Fibroblast of lung (primary cell): Measurements from ENCODE around the gene HTRA2.

ENCODE experiments used
- EZH2 ChIP-seq: IDR thresholded peaks from 2 replicates; pipeline ENCODE4 v1.5.1; 2012; ENCODE audit warnings: low read length, control low read depth, mild to moderate bottlenecking; ENCODE audit errors: missing control alignments
- TF ChIP-seq, protein P1 (sequence below), 2 donors: IDR thresholded peaks in 1 of 2; conservative IDR thresholded peaks in 1 of 2; 1 replicate in 1 of 2; 2 replicates in 1 of 2; pipeline ENCODE4 v1.5.1; 2011 to 2012; ENCODE audit warnings: low read length in 2 of 2, control low read depth in 1 of 2, inconsistent platforms in 1 of 2, low read depth in 1 of 2, mild to moderate bottlenecking in 1 of 2

DNA sequence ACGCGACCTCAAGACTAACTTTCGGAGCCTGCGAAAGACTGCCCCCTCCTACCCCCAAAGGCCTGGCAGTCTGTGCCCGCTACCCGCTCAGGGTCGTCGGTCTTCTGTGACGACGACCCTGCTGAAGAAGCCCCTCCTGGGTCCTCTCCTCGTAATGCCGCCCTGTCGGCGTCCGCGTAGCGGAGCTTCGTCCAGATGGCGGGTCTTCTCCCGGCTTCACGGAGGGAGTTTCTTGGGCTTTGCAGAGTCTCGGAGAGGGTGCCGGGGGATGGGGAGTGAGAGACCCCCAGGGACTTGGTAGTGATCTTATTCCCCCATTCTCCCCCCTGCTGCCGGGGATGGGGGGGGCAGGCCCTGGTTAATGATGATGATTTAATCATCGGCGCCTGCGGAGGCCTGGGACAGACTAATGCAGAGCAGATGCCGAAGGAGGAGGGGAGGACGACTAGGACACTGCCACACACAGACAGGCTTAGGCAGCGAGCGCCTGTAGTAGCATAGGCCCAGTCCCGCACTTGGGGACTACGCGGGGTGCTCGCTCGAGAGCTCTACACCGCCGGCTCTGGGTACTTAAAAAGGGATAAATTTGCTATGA lies 21.7 kb upstream of the HTRA2 start:
- TF ChIP-seq, protein P1, sequence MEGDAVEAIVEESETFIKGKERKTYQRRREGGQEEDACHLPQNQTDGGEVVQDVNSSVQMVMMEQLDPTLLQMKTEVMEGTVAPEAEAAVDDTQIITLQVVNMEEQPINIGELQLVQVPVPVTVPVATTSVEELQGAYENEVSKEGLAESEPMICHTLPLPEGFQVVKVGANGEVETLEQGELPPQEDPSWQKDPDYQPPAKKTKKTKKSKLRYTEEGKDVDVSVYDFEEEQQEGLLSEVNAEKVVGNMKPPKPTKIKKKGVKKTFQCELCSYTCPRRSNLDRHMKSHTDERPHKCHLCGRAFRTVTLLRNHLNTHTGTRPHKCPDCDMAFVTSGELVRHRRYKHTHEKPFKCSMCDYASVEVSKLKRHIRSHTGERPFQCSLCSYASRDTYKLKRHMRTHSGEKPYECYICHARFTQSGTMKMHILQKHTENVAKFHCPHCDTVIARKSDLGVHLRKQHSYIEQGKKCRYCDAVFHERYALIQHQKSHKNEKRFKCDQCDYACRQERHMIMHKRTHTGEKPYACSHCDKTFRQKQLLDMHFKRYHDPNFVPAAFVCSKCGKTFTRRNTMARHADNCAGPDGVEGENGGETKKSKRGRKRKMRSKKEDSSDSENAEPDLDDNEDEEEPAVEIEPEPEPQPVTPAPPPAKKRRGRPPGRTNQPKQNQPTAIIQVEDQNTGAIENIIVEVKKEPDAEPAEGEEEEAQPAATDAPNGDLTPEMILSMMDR (conservative IDR thresholded peaks at IDR 0.05 in 1 of 2, IDR thresholded peaks at IDR 0.05 in 1 of 2; ENCODE audit: low read depth in 1 of 2, low read length in 2 of 2), result no peak
- TF ChIP-seq EZH2, result no peak
